Osteoblast (primary cell): ENCODE measurements around the gene SLC6A16. TPM values are rescaled to one million over a fixed set of nuclear protein-coding genes. Genes with fewer than 3 reads are reported as not detected.
"Not testable (repeated sequence)": the region's sequence is repeated elsewhere in the genome, so short reads cannot be mapped to it uniquely, and the experiment has no call there.

Source experiments
- DNase-seq: peaks from one replicate; pipeline ENCODE4 v3.0.0; 2011; ENCODE audit warnings: low spot score, mixed read lengths; ENCODE audit not compliant: insufficient read length; ENCODE audit errors: missing footprints
- H2AFZ ChIP-seq: 2 replicates; pipeline ENCODE4 v1.6.0; 2011; ENCODE audit warnings: mild to moderate bottlenecking, low read length
- H3K27ac ChIP-seq: 2 replicates; pipeline ENCODE4 v1.5.1; 2011; ENCODE audit warnings: mild to moderate bottlenecking, low read depth, low read length, moderate library complexity
- H3K27me3 ChIP-seq: 2 replicates; pipeline ENCODE4 v1.6.0; 2012; ENCODE audit warnings: mild to moderate bottlenecking, control low read depth, inconsistent platforms, low read length, moderate library complexity; ENCODE audit not compliant: insufficient read depth
- H3K36me3 ChIP-seq: 2 replicates; pipeline ENCODE4 v1.5.1; 2011; ENCODE audit warnings: mild to moderate bottlenecking, low read length, control low read depth, moderate library complexity; ENCODE audit not compliant: insufficient read depth
- H3K4me1 ChIP-seq: 2 replicates; pipeline ENCODE4 v1.5.1; 2011; ENCODE audit warnings: mild to moderate bottlenecking, low read length, control low read depth, moderate library complexity; ENCODE audit not compliant: insufficient read depth
- H3K4me2 ChIP-seq: 2 replicates; pipeline ENCODE4 v1.6.0; 2011; ENCODE audit warnings: mild to moderate bottlenecking, low read length; ENCODE audit not compliant: insufficient read depth
- H3K4me3 ChIP-seq: fragments of 200-600 bp; sonication (generic); 3 replicates; pipeline ENCODE4 v1.5.1; 2012; ENCODE audit warnings: mild to moderate bottlenecking, low read length, inconsistent platforms; ENCODE audit not compliant: insufficient read depth
- H3K79me2 ChIP-seq: 2 replicates; pipeline ENCODE4 v1.6.0; 2012; ENCODE audit warnings: mild to moderate bottlenecking, low read length, control low read depth, inconsistent platforms; ENCODE audit not compliant: insufficient read depth
- H3K9me3 ChIP-seq: 2 replicates; pipeline ENCODE4 v1.5.1; 2011; ENCODE audit warnings: low read depth, low read length, control low read depth
- H4K20me1 ChIP-seq: 2 replicates; pipeline ENCODE4 v1.6.0; 2012; ENCODE audit warnings: mild to moderate bottlenecking, low read length, control low read depth; ENCODE audit not compliant: insufficient read depth
- CTCF ChIP-seq: IDR thresholded peaks from 2 replicates; pipeline ENCODE4 v1.5.1; 2011; ENCODE audit warnings: mild to moderate bottlenecking, low read depth, low read length, moderate library complexity; ENCODE audit errors: extremely low read depth
- total RNA-seq: library from RNA; depleted of rRNA; stranded (reverse); fragments of >200 nt; gene quantifications from 2 replicates; pipeline ENCODE4 v1.2.3, GENCODE V29; 2012

SLC6A16 gene
- 0.72 and 1.2 TPM in 2 replicates for total RNA-seq

GRCh38 chr19:49324801-49325576, at the start of gene SLC6A16:
TSS of gene SLC6A16 (minus strand) at chr19:49325191. CDS start at chr19:49311347, 13,844 bp downstream.
- Histone ChIP-seq H3K27me3 (no peaks in the 10 kb centered on the region), H3K4me3 (no peak within 1 kb of the TSS), H4K20me1 (no peaks in the 10 kb centered on the region), H3K27ac (no peak within 1 kb of the TSS), H3K9me3 (no peaks in the 10 kb centered on the region), H3K36me3 (no peaks in the 10 kb centered on the region), H3K4me2 (no peak within 1 kb of the TSS), H3K79me2 (no peaks in the 10 kb centered on the region), H2AFZ (no peak within 1 kb of the TSS), H3K4me1 (no peaks in the 10 kb centered on the region)
- peak; percentile 37 for DNase-seq
- TF ChIP-seq CTCF = no peak

GRCh38 chr19:49373174-49373573, 48.2 kb upstream of the SLC6A16 start:
- not testable (repeated sequence) for DNase-seq, H4K20me1 ChIP-seq

DNA sequence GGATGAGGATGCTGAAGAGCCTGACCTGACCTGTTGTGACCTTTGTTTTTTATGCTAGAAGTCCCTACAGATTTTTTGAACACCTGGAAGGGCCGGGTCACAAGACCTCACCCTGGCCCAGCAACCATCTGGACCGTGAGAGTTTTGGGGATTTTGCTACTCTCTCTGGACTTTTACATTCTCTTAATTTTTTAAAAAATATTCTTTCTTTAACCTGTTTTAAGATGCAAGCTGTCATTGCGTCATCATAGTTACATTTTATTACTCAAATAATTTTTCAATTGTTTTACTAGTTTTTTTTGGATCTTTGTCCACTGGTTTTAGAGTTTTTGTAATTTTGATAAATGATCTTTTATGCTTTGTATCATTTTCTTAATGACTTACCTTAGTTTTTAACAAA, 46.2 kb upstream of the SLC6A16 start:
- H3K27me3 ChIP-seq = no peaks in the 10 kb centered on the region
- H3K79me2 ChIP-seq = no peaks in the 10 kb centered on the region
- H3K4me1 ChIP-seq = no peaks in the 10 kb centered on the region
- H3K9me3 ChIP-seq = peaks cover 10% of the 10 kb centered on the region
- TF ChIP-seq CTCF = no peak
- no peak overlapping the region for H2AFZ ChIP-seq
- no peak overlapping the region for H3K4me3 ChIP-seq
- DNase-seq = peak; percentile 32
- no peaks in the 10 kb centered on the region for H4K20me1 ChIP-seq
- H3K4me2 ChIP-seq = no peak overlapping the region
- H3K36me3 ChIP-seq = no peaks in the 10 kb centered on the region
- H3K27ac ChIP-seq = no peak overlapping the region

More at GRCh38 chr19:49373174-49373573, 48.2 kb upstream of the SLC6A16 start:
- not testable (repeated sequence) for H3K4me3 ChIP-seq, H3K79me2 ChIP-seq, H3K27me3 ChIP-seq, H3K27ac ChIP-seq, H3K9me3 ChIP-seq, H3K36me3 ChIP-seq, H3K4me1 ChIP-seq, H2AFZ ChIP-seq, H3K4me2 ChIP-seq

GRCh38 chr19:49368711-49369358, 43.8 kb upstream of the SLC6A16 start:
- no peak overlapping the region for H3K27ac ChIP-seq
- H3K36me3 ChIP-seq = no peaks in the 10 kb centered on the region
- no peaks in the 10 kb centered on the region for H3K79me2 ChIP-seq
- H3K4me1 ChIP-seq = no peaks in the 10 kb centered on the region
- no peak overlapping the region for H3K4me2 ChIP-seq
- no peak overlapping the region for H2AFZ ChIP-seq
- TF ChIP-seq CTCF = no peak
- no peak for DNase-seq
- no peaks in the 10 kb centered on the region for H4K20me1 ChIP-seq
- H3K9me3 ChIP-seq = peaks cover 10% of the 10 kb centered on the region
- no peak overlapping the region for H3K4me3 ChIP-seq
- H3K27me3 ChIP-seq = no peaks in the 10 kb centered on the region
